ENCODE data around the gene BRD1.

DNA sequence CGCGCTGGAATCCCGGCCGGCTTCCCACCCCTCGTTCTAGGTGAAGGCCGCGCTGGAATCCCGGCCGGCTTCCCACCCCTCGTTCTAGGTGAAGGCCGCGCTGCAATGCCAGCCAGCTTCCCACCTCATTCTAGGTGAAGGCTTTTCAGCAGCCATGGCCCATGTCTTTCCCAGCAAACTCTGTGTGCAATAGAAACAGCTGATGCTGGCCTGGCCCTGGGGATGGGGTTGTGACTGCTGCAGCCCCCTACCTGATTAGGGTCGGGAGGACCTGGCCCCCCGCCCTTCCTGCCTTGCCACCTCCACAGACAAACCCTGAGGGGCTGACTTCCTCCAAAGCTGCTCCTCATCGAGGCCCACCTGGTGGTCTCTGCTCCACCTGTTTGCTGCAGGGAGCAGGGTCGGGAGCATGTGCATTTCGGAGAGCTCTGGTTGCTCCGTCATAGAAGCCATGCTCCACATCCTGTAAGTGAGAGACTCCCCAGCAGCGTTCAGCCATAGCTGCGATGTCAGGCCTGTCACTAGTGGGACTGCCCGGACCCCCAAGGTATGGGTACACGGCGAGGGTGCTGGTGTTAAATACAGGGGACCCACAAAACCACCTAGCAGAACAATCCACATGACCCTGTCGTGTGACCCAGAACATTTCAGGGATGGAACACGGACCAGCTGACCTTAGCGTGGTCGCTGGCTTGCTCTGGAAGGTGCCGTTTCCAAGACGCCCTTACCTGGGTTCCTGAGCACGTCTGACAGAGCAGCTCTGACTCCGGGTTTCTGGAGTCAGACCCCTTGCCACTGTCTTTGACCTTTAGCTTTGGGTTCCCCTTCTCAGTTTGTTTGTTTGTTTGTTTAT is 29.3 kb upstream of the BRD1 start:
- TF ChIP-seq, protein P1, sequence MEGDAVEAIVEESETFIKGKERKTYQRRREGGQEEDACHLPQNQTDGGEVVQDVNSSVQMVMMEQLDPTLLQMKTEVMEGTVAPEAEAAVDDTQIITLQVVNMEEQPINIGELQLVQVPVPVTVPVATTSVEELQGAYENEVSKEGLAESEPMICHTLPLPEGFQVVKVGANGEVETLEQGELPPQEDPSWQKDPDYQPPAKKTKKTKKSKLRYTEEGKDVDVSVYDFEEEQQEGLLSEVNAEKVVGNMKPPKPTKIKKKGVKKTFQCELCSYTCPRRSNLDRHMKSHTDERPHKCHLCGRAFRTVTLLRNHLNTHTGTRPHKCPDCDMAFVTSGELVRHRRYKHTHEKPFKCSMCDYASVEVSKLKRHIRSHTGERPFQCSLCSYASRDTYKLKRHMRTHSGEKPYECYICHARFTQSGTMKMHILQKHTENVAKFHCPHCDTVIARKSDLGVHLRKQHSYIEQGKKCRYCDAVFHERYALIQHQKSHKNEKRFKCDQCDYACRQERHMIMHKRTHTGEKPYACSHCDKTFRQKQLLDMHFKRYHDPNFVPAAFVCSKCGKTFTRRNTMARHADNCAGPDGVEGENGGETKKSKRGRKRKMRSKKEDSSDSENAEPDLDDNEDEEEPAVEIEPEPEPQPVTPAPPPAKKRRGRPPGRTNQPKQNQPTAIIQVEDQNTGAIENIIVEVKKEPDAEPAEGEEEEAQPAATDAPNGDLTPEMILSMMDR (IDR thresholded peaks at IDR 0.05), result no peak
- TF ChIP-seq POLR2A (IDR thresholded peaks at IDR 0.05) (no peak), EP300 (IDR thresholded peaks at IDR 0.05) (no peak)
